Hepatic stellate cell (primary cell): ENCODE results near the gene CCDC144A.
"Not testable (repeated sequence)": the region's sequence is repeated elsewhere in the genome, so short reads cannot be mapped to it uniquely, and the experiment has no call there.

Experiments
- DNase-seq: peaks from one replicate; pipeline ENCODE4 v3.0.0; 2011; ENCODE audit warnings: low spot score

Gene CCDC144A

GRCh38 chr17:16751224-16751923 is 61.3 kb downstream of the CCDC144A start:
- DNase-seq = not testable (repeated sequence)

DNA sequence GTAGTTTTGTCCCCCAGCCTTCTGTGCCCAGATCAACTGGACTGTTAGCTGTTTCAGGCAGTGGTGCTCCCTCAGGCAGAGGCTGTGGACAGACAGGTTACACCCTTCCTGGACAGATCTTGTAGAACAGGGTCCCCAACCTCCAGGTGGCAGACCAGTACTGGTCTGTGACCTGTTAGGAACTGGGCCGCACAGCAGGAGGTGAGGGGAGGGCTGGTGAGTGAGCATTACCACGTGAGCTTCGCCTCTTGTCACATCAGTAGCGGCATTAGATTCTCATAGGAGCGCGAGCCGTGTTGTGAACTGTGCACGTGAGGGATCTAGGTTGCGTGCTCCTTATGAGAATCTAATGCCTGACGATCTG is 61.9 kb downstream of the CCDC144A start:
- DNase-seq = not testable (repeated sequence)

- DNase-seq = not testable (repeated sequence)
These were observed 67.5 kb downstream of the CCDC144A start for GRCh38 chr17:16757520-16757919.

- DNase-seq = not testable (repeated sequence)
These were observed 68.1 kb downstream of the CCDC144A start for GRCh38 chr17:16758177-16758576.

DNA sequence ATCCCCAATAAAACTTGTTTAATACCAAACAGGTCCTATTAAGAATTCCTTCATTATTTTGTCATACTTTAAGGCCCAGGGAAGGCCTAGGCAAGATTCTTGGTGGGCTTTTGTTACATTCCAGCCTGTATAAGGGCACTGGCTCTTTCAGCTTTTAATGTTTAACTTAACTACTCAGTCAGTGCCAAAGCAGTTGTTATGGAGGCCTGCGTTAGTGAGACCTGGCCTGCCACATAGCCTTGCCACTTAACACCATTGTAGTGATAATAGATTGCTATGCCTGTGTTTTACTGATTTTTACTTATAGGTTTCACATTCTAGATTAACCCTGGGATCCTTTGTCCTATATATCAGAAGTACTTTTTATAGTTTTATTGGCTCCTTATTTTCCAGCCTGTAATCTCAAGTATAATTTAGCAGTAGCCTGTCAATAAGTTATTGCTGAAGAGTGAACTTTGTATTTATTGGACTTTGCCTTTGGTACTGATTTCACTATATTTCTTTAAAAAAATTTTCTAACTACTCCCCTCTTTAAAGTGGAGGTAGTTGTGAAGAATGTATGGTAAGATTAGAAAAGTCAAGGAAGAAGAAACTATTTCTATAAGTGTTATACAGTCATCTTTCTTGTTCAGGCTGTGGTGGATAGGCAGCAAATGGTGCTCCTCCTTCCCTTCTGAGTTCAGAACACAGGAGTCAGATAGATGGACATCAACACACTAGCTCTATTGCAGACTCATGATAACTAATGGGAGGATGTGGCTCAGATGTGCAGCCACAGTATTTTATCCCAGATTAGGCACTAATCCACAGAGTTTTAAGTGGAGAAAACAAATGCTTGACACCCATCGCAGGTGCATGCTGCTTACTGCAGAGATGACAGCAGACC is 78.5 kb downstream of the CCDC144A start:
- not testable (repeated sequence) for DNase-seq

DNA sequence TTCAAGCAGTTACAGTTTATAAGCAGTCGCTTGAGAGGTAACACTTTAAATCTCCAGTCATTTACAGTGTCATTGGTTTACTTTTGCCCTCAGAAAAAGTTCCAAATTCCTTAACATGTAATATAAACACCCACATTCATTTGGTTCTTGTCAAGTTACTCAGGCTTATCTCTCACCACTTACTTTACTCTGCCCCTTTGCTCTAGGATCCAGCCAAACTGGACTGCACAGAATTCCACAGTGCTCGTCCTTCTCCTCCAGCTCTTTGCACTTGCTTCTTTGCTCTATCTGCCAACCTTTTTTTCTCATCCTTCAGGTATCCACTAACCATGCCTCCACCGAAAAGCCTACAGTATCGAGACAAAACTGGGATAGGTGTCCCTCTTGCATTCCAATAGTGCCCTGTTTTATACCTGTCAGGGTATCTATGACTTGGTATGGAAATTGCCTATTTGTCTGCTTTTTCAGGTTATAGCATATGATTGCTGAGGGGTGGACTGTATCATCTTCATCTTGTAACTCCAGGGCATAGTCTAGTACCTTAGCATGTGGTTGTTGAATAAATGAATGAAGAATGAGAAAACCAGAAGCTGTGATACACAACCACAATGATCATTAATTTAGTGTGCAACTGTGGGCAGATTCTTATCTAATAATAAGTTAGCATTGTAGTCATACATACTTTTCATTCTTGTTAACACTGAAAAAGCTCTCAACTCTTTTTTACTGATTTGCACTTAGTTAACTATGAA is 82.5 kb downstream of the CCDC144A start:
- DNase-seq = not testable (repeated sequence)

DNA sequence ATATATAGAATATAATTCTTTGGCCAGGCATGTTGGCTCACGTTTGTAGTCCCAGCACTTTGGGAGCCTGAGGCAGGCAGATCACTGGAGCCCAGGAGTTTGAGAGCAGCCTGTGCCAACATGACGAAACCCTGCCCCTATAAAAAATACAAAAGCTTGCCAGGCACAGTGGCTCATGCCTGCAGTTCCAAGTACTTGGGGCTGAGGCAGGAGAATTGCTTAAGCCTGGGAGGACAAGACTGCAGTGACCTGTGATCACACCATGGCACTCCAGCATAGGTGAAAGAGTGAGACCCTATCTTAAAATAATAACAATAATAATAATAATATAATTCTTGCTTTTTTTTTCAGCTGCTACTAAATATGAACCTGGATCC is 83.1 kb downstream of the CCDC144A start:
- DNase-seq = not testable (repeated sequence)

GRCh38 chr17:16787851-16788250 is 97.8 kb downstream of the CCDC144A start:
- not testable (repeated sequence) for DNase-seq

DNA sequence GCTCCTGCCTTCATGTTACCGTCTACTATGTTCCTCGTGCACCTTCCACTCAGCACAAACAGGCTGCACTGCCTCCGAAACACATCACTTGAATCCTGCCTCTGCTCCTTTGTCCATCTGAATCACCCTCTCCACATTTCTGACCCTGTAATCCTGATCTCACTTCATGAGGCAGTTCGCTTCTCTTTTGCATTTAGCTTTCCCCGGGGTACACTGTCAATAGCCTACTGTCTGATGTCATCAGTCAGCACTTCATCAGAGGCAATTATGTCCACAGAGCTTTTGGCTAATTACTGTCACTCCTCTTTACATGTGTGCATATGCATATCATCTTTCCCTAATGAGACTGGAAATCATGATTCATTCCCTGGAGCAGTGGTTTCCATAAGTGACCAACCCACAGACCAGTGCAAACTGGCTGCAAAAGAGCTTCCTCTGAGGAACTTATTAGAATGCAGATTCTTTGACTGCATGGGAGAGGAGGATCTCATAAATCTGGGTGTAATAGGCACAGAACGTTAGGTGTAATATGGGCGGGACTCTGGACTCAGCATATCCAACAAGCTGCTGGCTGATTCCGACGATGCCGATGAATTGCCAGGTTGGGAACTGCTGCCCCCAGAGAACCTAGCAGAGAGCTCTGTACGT is 99.0 kb downstream of the CCDC144A start:
- DNase-seq = not testable (repeated sequence)

- not testable (repeated sequence) for DNase-seq
These were observed 99.6 kb downstream of the CCDC144A start for GRCh38 chr17:16789622-16790021.

- not testable (repeated sequence) for DNase-seq
These were observed 100.4 kb downstream of the CCDC144A start for GRCh38 chr17:16790313-16790871.

GRCh38 chr17:16794215-16794614 is 104.2 kb downstream of the CCDC144A start:
- DNase-seq = not testable (repeated sequence)

GRCh38 chr17:16795894-16796293 is 105.9 kb downstream of the CCDC144A start:
- DNase-seq = not testable (repeated sequence)

GRCh38 chr17:16804851-16805250 is 114.8 kb downstream of the CCDC144A start:
- DNase-seq = not testable (repeated sequence)

DNA sequence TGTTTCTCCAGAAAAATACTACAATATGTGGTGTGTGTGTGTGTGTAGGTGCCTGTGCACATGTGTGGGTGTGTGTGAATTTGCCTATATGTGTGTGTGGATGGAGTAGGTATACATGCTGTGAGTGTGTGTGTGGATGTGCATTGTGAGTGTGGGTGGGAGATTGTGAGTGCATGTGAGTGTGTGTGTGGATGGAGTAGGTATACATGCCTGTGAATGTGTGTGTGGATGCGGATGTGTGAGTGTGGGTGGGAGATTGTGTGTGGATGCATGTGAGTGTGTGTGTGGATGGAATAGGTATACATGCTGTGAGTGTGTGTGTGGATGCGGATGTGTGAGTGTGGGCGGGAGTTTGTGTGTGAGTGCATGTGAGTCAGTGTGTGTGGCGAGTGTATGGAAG is 116.6 kb downstream of the CCDC144A start:
- DNase-seq = not testable (repeated sequence)

- not testable (repeated sequence) for DNase-seq
These were observed 117.6 kb downstream of the CCDC144A start for GRCh38 chr17:16807620-16808019.

DNA sequence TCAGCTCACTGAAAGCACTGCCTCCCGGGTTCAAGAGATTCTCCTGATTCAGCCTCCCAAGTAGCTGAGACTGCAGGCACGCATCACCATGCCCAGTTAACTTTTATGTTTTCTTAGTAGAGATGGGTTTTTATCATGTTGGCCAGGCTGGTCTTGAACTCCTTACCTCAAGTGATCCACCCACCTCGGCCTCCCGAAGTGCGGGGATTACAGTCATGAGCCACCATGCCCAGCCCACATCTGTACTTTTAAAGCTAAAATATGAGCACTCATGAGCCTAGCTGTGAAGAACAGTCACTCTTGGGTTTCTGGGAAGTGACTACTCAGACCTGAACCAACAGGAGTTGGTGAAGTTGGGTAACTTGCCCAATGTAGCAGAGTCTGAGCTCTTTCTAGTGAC is 120.2 kb downstream of the CCDC144A start:
- DNase-seq = not testable (repeated sequence)

- DNase-seq = not testable (repeated sequence)
These were observed 122.1 kb downstream of the CCDC144A start for GRCh38 chr17:16812126-16812525.

- no peak for DNase-seq
These were observed 124.4 kb downstream of the CCDC144A start for GRCh38 chr17:16814439-16814838.

GRCh38 chr17:16817201-16817600 is 127.2 kb downstream of the CCDC144A start:
- DNase-seq = no peak

- DNase-seq = not testable (repeated sequence)
These were observed 127.9 kb downstream of the CCDC144A start for GRCh38 chr17:16817940-16818339.
